NCI-H774 (cell line): Measurements from ENCODE around the gene MILR1.
"Not testable (repeated sequence)": the region's sequence is repeated elsewhere in the genome, so short reads cannot be mapped to it uniquely, and the experiment has no call there.

Experiments
- DNase-seq: peaks from one replicate; lab custom pipeline; 2025; lab: John Stamatoyannopoulos, UW

MILR1 gene, protein sequence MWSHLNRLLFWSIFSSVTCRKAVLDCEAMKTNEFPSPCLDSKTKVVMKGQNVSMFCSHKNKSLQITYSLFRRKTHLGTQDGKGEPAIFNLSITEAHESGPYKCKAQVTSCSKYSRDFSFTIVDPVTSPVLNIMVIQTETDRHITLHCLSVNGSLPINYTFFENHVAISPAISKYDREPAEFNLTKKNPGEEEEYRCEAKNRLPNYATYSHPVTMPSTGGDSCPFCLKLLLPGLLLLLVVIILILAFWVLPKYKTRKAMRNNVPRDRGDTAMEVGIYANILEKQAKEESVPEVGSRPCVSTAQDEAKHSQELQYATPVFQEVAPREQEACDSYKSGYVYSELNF

DNA sequence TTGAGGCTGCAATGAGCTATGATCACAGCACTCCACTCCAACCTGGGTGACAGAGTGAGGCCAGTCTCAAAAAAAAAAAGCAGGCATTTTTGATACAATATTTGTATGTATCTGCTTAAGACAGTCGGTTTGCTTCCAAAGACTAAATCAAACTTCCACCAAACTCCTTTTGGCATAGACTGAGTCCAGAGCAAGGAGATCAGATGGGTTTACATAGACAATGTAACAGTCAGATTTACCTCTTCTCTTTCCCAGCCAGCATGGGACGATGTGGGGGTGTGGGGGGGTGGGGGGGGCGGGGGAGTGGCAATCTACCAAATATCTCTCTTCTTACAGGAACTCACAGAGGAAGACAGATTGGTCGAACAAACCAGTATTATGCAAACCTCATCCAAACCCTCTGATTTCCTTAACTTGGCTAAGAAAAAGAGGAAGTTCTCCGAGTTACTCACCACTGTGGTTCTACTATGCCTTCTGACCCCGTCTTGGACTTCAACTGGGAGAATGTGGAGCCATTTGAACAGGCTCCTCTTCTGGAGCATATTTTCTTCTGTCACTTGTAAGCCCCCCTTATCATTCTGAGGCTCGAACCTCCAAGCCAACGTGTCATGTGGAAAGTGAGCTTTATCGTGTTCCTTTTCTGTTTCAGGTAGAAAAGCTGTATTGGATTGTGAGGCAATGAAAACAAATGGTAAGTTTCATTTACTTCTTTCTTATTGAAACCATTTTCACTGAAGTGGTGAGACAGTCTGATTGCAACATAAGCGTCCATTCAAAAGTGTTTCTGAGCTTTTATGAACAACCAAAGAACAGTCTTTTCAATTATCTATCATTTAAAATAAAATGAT, at the start of gene MILR1:
Gene MILR1 (plus strand): TSS at position 451 of the 848 bp plus-strand sequence. CDS start 54 bp downstream, at position 505.
- no peak for DNase-seq

DNA sequence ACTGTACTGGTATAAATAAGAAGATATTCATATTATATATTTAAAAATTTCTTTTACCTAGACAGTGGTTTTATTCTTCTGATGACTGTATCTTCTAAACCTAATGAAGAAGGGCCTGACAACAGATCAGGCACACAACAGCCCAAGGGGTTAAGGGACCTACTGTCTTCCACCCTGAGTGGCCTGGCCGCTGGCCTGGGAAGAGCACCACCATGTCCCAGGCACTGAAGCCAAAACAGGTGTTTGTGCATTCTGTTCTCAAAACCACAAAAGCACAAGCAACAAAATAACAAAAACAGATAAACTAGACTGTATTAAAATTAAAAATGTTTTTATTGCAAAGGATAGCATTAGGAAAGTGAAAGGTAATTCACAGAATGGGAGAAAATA, 49.2 kb upstream of the MILR1 start:
- no peak for DNase-seq

DNA sequence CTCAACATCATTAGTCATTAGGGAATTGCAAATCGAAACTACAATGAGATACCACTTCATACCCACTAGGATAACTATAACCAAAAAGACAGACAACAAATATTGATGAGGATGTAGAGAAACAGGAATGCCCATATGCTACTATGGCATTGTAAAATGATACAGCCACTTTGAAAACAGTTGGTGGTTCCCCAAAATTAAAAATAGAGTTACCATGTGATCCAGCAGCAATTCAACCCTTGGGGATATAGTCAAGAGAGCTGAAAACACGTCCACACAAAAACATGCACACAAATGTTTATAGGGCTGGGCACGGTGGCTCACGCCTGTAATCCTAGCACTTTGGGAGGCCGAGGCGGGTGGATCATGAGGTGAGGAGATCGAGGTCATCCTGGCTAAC, 48.3 kb upstream of the MILR1 start:
- DNase-seq, result no peak

GRCh38 chr17:64401244-64401860, 47.6 kb upstream of the MILR1 start:
- no peak for DNase-seq

DNA sequence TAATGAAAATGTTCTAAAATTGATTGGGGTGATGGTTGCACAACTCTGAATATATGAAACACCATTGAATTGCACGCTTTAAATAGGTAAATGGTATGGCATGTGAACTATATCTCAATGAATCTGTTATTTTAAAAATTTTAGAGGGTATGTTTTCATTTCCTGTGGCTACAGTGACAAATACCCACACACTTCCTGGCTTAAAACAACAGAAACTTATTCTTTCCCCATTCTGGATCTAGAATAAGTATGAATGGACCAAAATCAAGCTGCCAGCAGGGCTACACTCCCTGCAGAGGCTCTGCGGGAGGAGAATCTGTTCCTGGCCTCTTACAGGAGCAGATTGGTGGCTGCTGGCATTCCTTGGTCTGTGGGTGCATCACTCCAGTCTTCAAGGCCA, 47.0 kb upstream of the MILR1 start:
- no peak for DNase-seq

DNA sequence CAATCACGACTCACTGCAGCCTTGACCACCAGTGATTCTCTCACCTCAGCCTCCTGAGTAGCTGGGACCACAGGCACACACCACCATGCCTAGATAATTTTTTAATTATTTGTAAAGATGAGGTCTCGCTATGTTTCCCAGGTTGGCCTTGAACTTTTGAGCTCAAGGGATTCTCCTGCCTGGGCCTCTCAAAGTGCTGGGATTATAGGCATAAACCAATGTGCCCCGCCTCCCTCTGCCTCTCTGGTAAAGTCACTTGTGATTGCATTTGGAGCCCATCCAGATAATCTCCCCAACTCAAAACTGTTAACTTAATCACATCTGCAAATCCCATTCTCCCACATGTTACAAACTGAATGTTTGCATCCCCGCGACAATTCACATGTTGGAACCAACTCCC, 46.4 kb upstream of the MILR1 start:
- no peak for DNase-seq

GRCh38 chr17:64403881-64404460, 44.9 kb upstream of the MILR1 start:
- DNase-seq, result no peak

- no peak for DNase-seq
Observed at GRCh38 chr17:64406321-64407200, 42.4 kb upstream of the MILR1 start.

- DNase-seq, result no peak
Observed at GRCh38 chr17:64410750-64411490, 38.0 kb upstream of the MILR1 start.

DNA sequence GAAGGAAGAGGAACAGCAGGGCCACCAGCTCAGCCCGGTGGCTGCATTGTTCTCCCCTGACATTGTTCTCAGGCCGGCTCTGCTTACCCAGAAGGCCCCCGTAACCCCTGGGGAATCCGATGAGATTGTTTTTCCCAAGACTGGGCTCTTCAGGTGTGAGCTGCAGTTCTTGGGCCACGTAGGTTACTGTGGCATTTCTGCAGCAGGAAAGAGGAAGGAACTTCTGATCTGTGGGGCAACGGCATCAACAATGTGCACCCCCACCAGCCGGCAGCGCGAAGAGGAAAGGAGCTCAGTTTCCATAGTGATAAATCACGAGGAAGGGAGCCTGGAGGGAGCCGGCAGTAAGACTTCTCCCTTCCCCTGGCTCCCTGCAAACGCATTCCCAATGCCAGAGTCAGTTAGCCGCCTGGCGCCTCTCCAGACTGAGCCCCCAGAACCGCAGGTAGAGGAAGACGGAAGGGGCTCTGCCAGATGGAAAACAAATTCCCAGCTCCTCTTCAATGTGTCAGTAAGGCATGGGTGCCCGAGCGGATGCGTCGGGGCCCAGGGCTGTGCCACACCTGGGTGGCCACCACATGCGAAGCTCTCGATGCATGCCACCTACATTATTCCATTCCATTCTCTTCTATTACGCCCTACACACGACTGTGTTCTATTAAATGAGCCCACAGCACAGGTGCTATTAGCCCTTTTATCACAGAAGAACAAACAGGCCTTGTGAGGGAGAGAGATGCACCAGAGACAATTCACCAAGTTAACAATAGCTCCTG, 36.7 kb upstream of the MILR1 start:
- no peak for DNase-seq

DNA sequence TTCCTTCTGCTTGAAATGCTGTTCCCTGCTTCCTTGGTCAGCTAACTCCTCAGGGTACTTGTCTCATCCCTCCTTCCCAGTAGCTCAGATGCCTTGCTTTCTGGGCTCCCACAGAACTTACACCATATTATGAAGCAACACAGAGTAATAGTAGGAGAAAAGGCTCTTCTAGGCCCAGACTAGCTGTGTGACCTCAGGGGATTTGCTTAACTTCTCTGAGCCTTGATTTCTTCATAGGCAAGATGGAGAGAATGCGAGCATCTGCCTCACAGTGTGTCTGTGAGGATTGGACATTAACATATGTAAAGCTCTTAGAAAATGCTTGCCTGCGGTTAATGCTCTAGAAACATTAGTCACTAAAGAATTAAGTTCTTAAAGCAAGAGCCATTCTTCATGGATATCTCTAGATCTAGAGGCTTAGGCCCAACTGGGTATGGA, 36.0 kb upstream of the MILR1 start:
- no peak for DNase-seq

- no peak for DNase-seq
Observed at GRCh38 chr17:64413513-64413912, 35.4 kb upstream of the MILR1 start.

GRCh38 chr17:64418506-64419339, 30.2 kb upstream of the MILR1 start:
- DNase-seq, result peak; percentile 39

DNA sequence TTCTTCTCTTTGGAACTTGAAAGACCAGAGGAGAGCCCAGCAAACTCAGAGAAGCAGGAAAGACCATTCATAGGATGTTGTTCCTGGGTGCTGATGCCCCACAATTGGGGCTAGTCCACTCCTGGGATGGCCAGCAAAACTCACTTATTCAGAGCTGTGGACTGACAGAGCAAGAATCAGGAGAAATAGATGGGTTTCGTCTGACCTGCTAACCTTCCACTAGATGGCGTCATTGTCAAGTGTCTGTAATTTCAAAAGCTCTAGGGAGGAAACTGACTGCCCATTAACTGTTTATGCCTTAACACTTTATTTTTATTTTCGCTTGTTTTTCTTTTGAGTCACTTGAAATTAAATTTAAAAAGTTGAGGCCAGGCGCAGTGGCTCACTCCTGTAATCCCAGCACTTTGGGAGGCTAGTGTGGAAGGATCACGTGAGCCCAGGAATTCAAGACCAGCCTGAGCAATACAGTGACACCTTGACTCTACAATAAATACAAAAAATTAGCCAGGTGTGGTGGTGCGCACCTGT, 28.7 kb upstream of the MILR1 start:
- DNase-seq, result peak; percentile 70

GRCh38 chr17:64422121-64422520, 26.8 kb upstream of the MILR1 start:
- DNase-seq, result not testable (repeated sequence)

GRCh38 chr17:64423881-64424280, 25.0 kb upstream of the MILR1 start:
- DNase-seq, result no peak

- no peak for DNase-seq
Observed at GRCh38 chr17:64424324-64424849, 24.5 kb upstream of the MILR1 start.

- DNase-seq, result no peak
Observed at GRCh38 chr17:64425191-64425590, 23.7 kb upstream of the MILR1 start.
